Hematopoietic multipotent progenitor cell treated with erythropoietin and hydrocortisone succinate and interleukin-3 and kit ligand, for 17 days (in vitro differentiated cells): Measurements from ENCODE around the gene UBA52.

Experiments used
- DNase-seq: peaks from one replicate; pipeline ENCODE4 v3.0.0-alpha.2; 2015; ENCODE audit warnings: low spot score

The UBA52 gene

GRCh38 chr19:18608805-18609716 is 37.4 kb downstream of the UBA52 start:
- DNase-seq = no peak

- DNase-seq = no peak
Observed at GRCh38 chr19:18609717-18610051, 38.0 kb downstream of the UBA52 start.

- no peak for DNase-seq
Observed at GRCh38 chr19:18610245-18610555, 38.5 kb downstream of the UBA52 start.

- DNase-seq = no peak
Observed at GRCh38 chr19:18610556-18611326, 39.1 kb downstream of the UBA52 start.

GRCh38 chr19:18611327-18612050 is 39.8 kb downstream of the UBA52 start:
- DNase-seq = no peak

- DNase-seq = no peak
Observed at GRCh38 chr19:18612051-18612771, 40.6 kb downstream of the UBA52 start.

GRCh38 chr19:18612772-18613588 is 41.3 kb downstream of the UBA52 start, which contains the start of gene TMEM59L:
Gene TMEM59L, plus strand, starts transcription at chr19:18612870. Its CDS starts 89 bp downstream, at chr19:18612959.
- DNase-seq = no peak

- DNase-seq = no peak
Observed at GRCh38 chr19:18613589-18614234, 42.1 kb downstream of the UBA52 start.

- no peak for DNase-seq
Observed at GRCh38 chr19:18616023-18616422, 44.4 kb downstream of the UBA52 start.

GRCh38 chr19:18617562-18617961 is 45.9 kb downstream of the UBA52 start:
- DNase-seq = no peak

- no peak for DNase-seq
Observed at GRCh38 chr19:18618236-18618635, 46.6 kb downstream of the UBA52 start.

GRCh38 chr19:18620311-18620710 is 48.7 kb downstream of the UBA52 start:
- DNase-seq = no peak

GRCh38 chr19:18620902-18621301 is 49.2 kb downstream of the UBA52 start:
- DNase-seq = no peak

- no peak for DNase-seq
Observed at GRCh38 chr19:18626906-18627305, 55.2 kb downstream of the UBA52 start.
